Fibroblast of pulmonary artery (primary cell): ENCODE measurements around the gene RGS12.

Experiments used
- DNase-seq: peaks from one replicate; pipeline ENCODE4 v3.0.0-alpha.2; 2010; ENCODE audit warnings: low read depth
- H3K4me3 ChIP-seq: replicated peaks from 2 replicates; pipeline ENCODE4 v1.5.1; 2011; ENCODE audit warnings: low read depth, mild to moderate bottlenecking, control low read depth, low read length, moderate library complexity
- CTCF ChIP-seq: IDR thresholded peaks from 2 replicates; pipeline ENCODE4 v1.5.1; 2011; ENCODE audit warnings: mild to moderate bottlenecking, control low read depth, low read length, inconsistent platforms; ENCODE audit errors: missing control alignments

The RGS12 gene

GRCh38 chr4:3256230-3257102 lies 36.4 kb upstream of the RGS12 start:
- no peak overlapping the region for H3K4me3 ChIP-seq
- no peak for TF ChIP-seq CTCF
- DNase-seq: no peak

- no peak for DNase-seq
- TF ChIP-seq CTCF: no peak
- no peak overlapping the region for H3K4me3 ChIP-seq
Observed at GRCh38 chr4:3257103-3257555, 35.7 kb upstream of the RGS12 start.

GRCh38 chr4:3257556-3258482 lies 35.0 kb upstream of the RGS12 start:
- H3K4me3 ChIP-seq: no peak overlapping the region
- peak; percentile 15 for DNase-seq
- TF ChIP-seq CTCF: no peak

GRCh38 chr4:3261411-3262207 lies 31.2 kb upstream of the RGS12 start:
- TF ChIP-seq CTCF: no peak
- DNase-seq: no peak
- H3K4me3 ChIP-seq: no peak overlapping the region

- H3K4me3 ChIP-seq: no peak overlapping the region
- TF ChIP-seq CTCF: no peak
- DNase-seq: no peak
Observed at GRCh38 chr4:3262208-3263052, 30.4 kb upstream of the RGS12 start.
